HUDEP-2 (cell line): ENCODE measurements around the gene CLNK.

Source experiments
- DNase-seq, 76 experiments: peaks; one replicate each; lab custom pipeline; 2025; ENCODE audit not compliant: unreplicated experiment in 76 of 76; lab: John Stamatoyannopoulos, UW

Gene CLNK

GRCh38 chr4:10461091-10461849 lies 223.3 kb downstream of the CLNK start:
- DNase-seq: peak in 53 of 76 experiments; percentile 1 to 66 (median 29)

- DNase-seq: no peak
Measured at GRCh38 chr4:10460313-10461047, 224.1 kb downstream of the CLNK start.

- DNase-seq: no peak
Measured at GRCh38 chr4:10459305-10459704, 225.3 kb downstream of the CLNK start.

GRCh38 chr4:10458177-10458576 lies 226.4 kb downstream of the CLNK start:
- DNase-seq: no peak

- peak in 50 of 76 experiments; percentile 1 to 71 (median 34) for DNase-seq
Measured at GRCh38 chr4:10457255-10457801, 227.2 kb downstream of the CLNK start, which contains the start of gene ZNF518B. TSS of gene ZNF518B (minus strand) at chr4:10457426. CDS start at chr4:10446328, 11,098 bp downstream.

- DNase-seq: peak in 27 of 76 experiments; percentile 2 to 43 (median 18)
Measured at GRCh38 chr4:10456595-10457254, 227.8 kb downstream of the CLNK start.

- no peak for DNase-seq
Measured at GRCh38 chr4:10456260-10456594, 228.3 kb downstream of the CLNK start.

- DNase-seq: no peak
Measured at GRCh38 chr4:10455133-10455532, 229.4 kb downstream of the CLNK start.

- no peak for DNase-seq
Measured at GRCh38 chr4:10454726-10455125, 229.8 kb downstream of the CLNK start.

- peak in 10 of 76 experiments; percentile 0 to 41 (median 6) for DNase-seq
Measured at GRCh38 chr4:10454121-10454520, 230.4 kb downstream of the CLNK start.

- DNase-seq: no peak
Measured at GRCh38 chr4:10448991-10449390, 235.6 kb downstream of the CLNK start.

GRCh38 chr4:10442976-10443375 lies 241.6 kb downstream of the CLNK start:
- DNase-seq: no peak

- no peak for DNase-seq
Measured at GRCh38 chr4:10441512-10441911, 243.1 kb downstream of the CLNK start.

GRCh38 chr4:10438924-10439323 lies 245.6 kb downstream of the CLNK start:
- no peak for DNase-seq

- DNase-seq: no peak
Measured at GRCh38 chr4:10437735-10438134, 246.8 kb downstream of the CLNK start.
